ENCODE results near the gene SHC2. TPM values are rescaled to one million over a fixed set of nuclear protein-coding genes. Genes with fewer than 3 reads are reported as not detected.
"Not testable (repeated sequence)": the region's sequence is repeated elsewhere in the genome, so short reads cannot be mapped to it uniquely, and the experiment has no call there.

The SHC2 gene
- total and polyA plus RNA-seq, 2 of the 13 experiments (the other 11 are each of a cell fraction or from before 2014, with no cell fraction given), result 9.0 to 18.3 TPM

DNA sequence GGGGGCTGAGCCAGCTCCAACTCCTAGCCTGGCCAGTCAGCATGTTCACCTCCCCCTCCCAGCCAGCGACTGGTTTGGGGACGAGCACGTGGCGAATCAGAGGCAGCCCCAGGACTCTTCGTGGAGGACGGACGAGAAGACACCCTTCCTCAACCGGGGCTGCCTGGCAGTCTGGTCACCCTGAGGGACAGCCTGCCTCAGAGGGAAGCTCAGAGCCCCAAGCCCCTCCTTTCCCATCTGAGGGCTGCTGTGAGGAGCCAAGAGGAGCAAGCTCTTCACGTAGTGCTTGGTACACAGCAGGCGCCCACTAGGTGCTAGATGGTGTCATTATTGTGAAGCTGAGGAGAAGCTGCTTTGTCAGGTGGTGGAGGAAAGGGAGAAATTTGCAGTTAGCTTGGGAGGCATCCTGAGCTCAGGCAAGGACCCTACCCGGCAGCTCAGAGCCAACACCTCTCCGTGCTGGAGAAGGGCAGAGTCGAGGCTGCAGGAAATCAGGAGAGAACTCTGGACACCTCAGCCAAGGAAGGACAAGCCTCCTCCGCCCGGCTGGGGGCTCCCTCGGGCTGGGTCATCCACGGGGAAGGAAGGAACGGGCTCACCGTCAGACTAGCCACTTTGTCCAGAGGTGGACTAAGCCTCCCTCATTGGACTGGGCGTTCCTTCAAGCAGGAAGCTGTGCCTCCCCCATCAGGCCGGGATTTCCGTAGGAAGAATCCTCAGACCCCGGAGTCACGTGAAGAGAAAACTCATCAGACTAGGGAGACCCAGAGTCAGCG, 37.0 kb downstream of the SHC2 start:
- Histone ChIP-seq H3K27me3 (ENCODE audit: control insufficient read depth in 1 of 2, insufficient read depth in 2 of 2, low read length in 2 of 2) (no peaks in the 10 kb centered on the region), H3K4me2 (ENCODE audit: low read depth, low read length) (no peak overlapping the region), H3K9me3 (ENCODE audit: low read length) (no peaks in the 10 kb centered on the region), H2AFZ (ENCODE audit: low read length) (no peak overlapping the region), H3K79me2 (ENCODE audit: insufficient read depth, low read length) (no peaks in the 10 kb centered on the region), H3K9ac (ENCODE audit: insufficient read depth, low read depth, low read length) (no peak overlapping the region), H3K4me3 (replicated peaks in 1 of 3; ENCODE audit: insufficient read depth in 1 of 3, low read depth in 2 of 3, low read length in 3 of 3) (no peak overlapping the region), H3K36me3 (replicated peaks in 1 of 2; ENCODE audit: control insufficient read depth in 1 of 2, insufficient read depth in 2 of 2, low read length in 2 of 2) (peaks cover 0 to 3% of the 10 kb centered on the region in 2 experiments; a peak in 1 of 5 replicates), H4K20me1 (ENCODE audit: insufficient read depth, low read length) (no peaks in the 10 kb centered on the region), H3K4me1 (ENCODE audit: insufficient read depth, low read length) (no peaks in the 10 kb centered on the region), H3K27ac (ENCODE audit: extremely low read length, insufficient read depth, low read length) (no peak overlapping the region)
- ChIA-PET POLR2A (no interaction called here), CTCF (ENCODE audit: low intra/inter-chr PET ratio, low total read pairs) (no interaction called here)
- FAIRE-seq (no peak), ATAC-seq (no peak; the same call in 2 of the 3 replicates), DNase-seq (ENCODE audit: low spot score) (no peak)
- TF ChIP-seq MEF2D (CRISPR knock-in tag; IDR thresholded peaks at IDR 0.05) (no peak), HOXA3 (CRISPR knock-in tag; IDR thresholded peaks at IDR 0.05) (no peak), ARNTL (CRISPR knock-in tag; IDR thresholded peaks at IDR 0.05) (no peak), ZSCAN21 (CRISPR knock-in tag; IDR thresholded peaks at IDR 0.05; ENCODE audit: borderline replicate concordance) (no peak), RAD21 (CRISPR knock-in tag; IDR thresholded peaks at IDR 0.05) (no peak), RFX1 (IDR thresholded peaks at IDR 0.05) (no peak), CHD2 (IDR thresholded peaks at IDR 0.05; ENCODE audit: low read depth, low read length) (no peak), ZNF230 (CRISPR knock-in tag; IDR thresholded peaks at IDR 0.05) (no peak), RCOR2 (CRISPR knock-in tag; IDR thresholded peaks at IDR 0.05) (no peak), CHCHD3 (CRISPR knock-in tag; IDR thresholded peaks at IDR 0.05) (no peak), ZNF441 (CRISPR knock-in tag; IDR thresholded peaks at IDR 0.05; ENCODE audit: borderline replicate concordance) (no peak)
- TF ChIP-seq, protein P1, sequence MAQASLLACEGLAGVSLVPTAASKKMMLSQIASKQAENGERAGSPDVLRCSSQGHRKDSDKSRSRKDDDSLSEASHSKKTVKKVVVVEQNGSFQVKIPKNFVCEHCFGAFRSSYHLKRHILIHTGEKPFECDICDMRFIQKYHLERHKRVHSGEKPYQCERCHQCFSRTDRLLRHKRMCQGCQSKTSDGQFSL (CRISPR knock-in tag; IDR thresholded peaks at IDR 0.05), result no peak
- intact Hi-C loops (cut with micrococcal nuclease; ENCODE audit: unreplicated experiment), result no loop called here
- 89% methylated on average over 20 of the region's 25 CpGs for WGBS (ENCODE audit: low lambda C conversion rate)
- in situ Hi-C loops (cut with HindIII; ENCODE audit: extremely low pct_ligation_motif_present, low pct_unique_long_range_greater_than_20kb), result no loop called here
- BruUV-seq (replicated peaks), result no TSS peak

DNA sequence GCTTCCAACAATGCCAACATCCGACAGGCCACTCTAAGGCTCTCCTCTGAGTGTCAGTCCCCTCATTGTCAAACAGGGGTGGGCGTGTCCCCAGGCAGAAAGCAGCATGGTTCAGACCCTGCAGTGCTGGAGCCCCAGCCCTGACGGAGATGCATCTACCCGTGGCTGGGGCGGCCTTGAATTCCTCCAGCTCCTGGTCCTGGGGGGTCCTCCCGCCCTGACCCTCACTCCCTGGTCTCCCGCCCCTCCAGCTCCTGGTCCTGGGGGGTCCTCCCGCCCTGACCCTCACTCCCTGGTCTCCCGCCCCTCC, 38.0 kb downstream of the SHC2 start:
- H3K79me2 ChIP-seq (ENCODE audit: insufficient read depth, low read length); H3K9ac ChIP-seq (ENCODE audit: insufficient read depth, low read depth, low read length); in situ Hi-C loops (cut with HindIII; ENCODE audit: extremely low pct_ligation_motif_present, low pct_unique_long_range_greater_than_20kb); H3K4me3 ChIP-seq (replicated peaks in 1 of 3; ENCODE audit: insufficient read depth in 1 of 3, low read depth in 2 of 3, low read length in 3 of 3); DNase-seq (ENCODE audit: low spot score); H3K4me1 ChIP-seq (ENCODE audit: insufficient read depth, low read length); H3K9me3 ChIP-seq (ENCODE audit: low read length); FAIRE-seq; H3K36me3 ChIP-seq (replicated peaks in 1 of 2; ENCODE audit: control insufficient read depth in 1 of 2, insufficient read depth in 2 of 2, low read length in 2 of 2); H3K27ac ChIP-seq (ENCODE audit: extremely low read length, insufficient read depth, low read length); H4K20me1 ChIP-seq (ENCODE audit: insufficient read depth, low read length); intact Hi-C loops (cut with micrococcal nuclease; ENCODE audit: unreplicated experiment); H2AFZ ChIP-seq (ENCODE audit: low read length); H3K4me2 ChIP-seq (ENCODE audit: low read depth, low read length); H3K27me3 ChIP-seq (ENCODE audit: control insufficient read depth in 1 of 2, insufficient read depth in 2 of 2, low read length in 2 of 2); ATAC-seq; CTCF ChIA-PET (ENCODE audit: low intra/inter-chr PET ratio, low total read pairs); BruUV-seq (replicated peaks); POLR2A ChIA-PET: not testable (repeated sequence)
- 82% methylated on average over 7 of the region's 9 CpGs for WGBS (ENCODE audit: low lambda C conversion rate)
